Smooth muscle cell (in vitro differentiated cells): Measurements from ENCODE around the gene REPS2. TPM values are rescaled to one million over a fixed set of nuclear protein-coding genes. Genes with fewer than 3 reads are reported as not detected.

Experiments used
- DNase-seq: peaks from one replicate; lab custom pipeline; 2025; ENCODE audit not compliant: unreplicated experiment; lab: John Stamatoyannopoulos, UW
- H2AFZ ChIP-seq: fragments of 200-600 bp; sonication (generic); 2 replicates; pipeline ENCODE4 v1.6.0; 2016; ENCODE audit warnings: antibody characterized with exemption, low read depth, mild to moderate bottlenecking
- H3F3A ChIP-seq: fragments of 200-600 bp; sonication (generic); 2 replicates; pipeline ENCODE4 v1.6.0; 2017; ENCODE audit warnings: antibody characterized with exemption, low read depth
- H3K27ac ChIP-seq: fragments of 200-600 bp; sonication (generic); 2 replicates; pipeline ENCODE4 v1.5.1; 2016; ENCODE audit warnings: low read depth, mild to moderate bottlenecking
- H3K27me3 ChIP-seq: fragments of 200-600 bp; sonication (generic); 2 replicates; pipeline ENCODE4 v1.6.1; 2016; ENCODE audit warnings: low read depth, mild to moderate bottlenecking
- H3K36me3 ChIP-seq: fragments of 200-600 bp; sonication (generic); 2 replicates; pipeline ENCODE4 v1.5.1; 2016; ENCODE audit warnings: low read depth
- H3K4me1 ChIP-seq: fragments of 200-600 bp; sonication (generic); 2 replicates; pipeline ENCODE4 v1.5.1; 2016; ENCODE audit warnings: low read depth
- H3K4me2 ChIP-seq: fragments of 200-600 bp; sonication (generic); 2 replicates; pipeline ENCODE4 v1.6.0; 2016; ENCODE audit warnings: mild to moderate bottlenecking
- H3K4me3 ChIP-seq: fragments of 200-600 bp; sonication (generic); 2 replicates; pipeline ENCODE4 v1.5.1; 2016; ENCODE audit warnings: mild to moderate bottlenecking
- H3K79me2 ChIP-seq: fragments of 200-600 bp; sonication (generic); 2 replicates; pipeline ENCODE4 v1.6.0; 2016; ENCODE audit warnings: low read depth, mild to moderate bottlenecking
- H3K9ac ChIP-seq: fragments of 200-600 bp; sonication (generic); 2 replicates; pipeline ENCODE4 v1.6.0; 2016; ENCODE audit warnings: low read depth
- H3K9me3 ChIP-seq: fragments of 200-600 bp; sonication (generic); replicated peaks from 2 replicates; pipeline ENCODE4 v1.5.1; 2016; ENCODE audit warnings: low read depth
- H4K20me1 ChIP-seq: fragments of 200-600 bp; sonication (generic); 2 replicates; pipeline ENCODE4 v1.6.0; 2016; ENCODE audit warnings: low read depth
- CTCF ChIP-seq: fragments of 200-600 bp; sonication (generic); IDR thresholded peaks from 2 replicates; pipeline ENCODE4 v1.5.1; 2017; ENCODE audit warnings: borderline replicate concordance, mild to moderate bottlenecking, antibody characterized with exemption; ENCODE audit not compliant: insufficient read depth, poor library complexity, severe bottlenecking
- WGBS: methylation state at CpG from one replicate; pipeline ENCODE4 v1.1.7; 2016; ENCODE audit warnings: low lambda C conversion rate; 5-methylcytosine and 5-hydroxymethylcytosine counted together
- polyA plus RNA-seq: library from polyadenylated mRNA; unstranded; fragments of >200 nt; fragmentation: Nextera tagmentation; extraction: Ambion mirVana; gene quantifications from 2 replicates; pipeline ENCODE4 v1.2.1, GENCODE V29; 2016
- total RNA-seq: library from RNA; depleted of rRNA; stranded (reverse); fragments of >200 nt; gene quantifications from 2 replicates; pipeline ENCODE4 v1.2.3, GENCODE V29; 2014

The REPS2 gene
- total and polyA plus RNA-seq, 2 experiments from 2014 or later, result 1.0 to 1.2 TPM

GRCh38 chrX:16946971-16947562 lies 609 bp downstream of the REPS2 start:
- H4K20me1 ChIP-seq, result no peaks in the 10 kb centered on the region
- peaks cover 27% of the 10 kb centered on the region for H3K27me3 ChIP-seq
- H3K4me3 ChIP-seq, result peak overlapping the region; percentile 63
- H3F3A ChIP-seq, result peaks cover 7% of the 10 kb centered on the region
- no peak for DNase-seq
- 13% methylated on average over 14 of the region's 43 CpGs for WGBS
- no peak overlapping the region for H3K9ac ChIP-seq
- no peaks in the 10 kb centered on the region for H3K79me2 ChIP-seq
- no peaks in the 10 kb centered on the region for H3K4me1 ChIP-seq
- no peak for TF ChIP-seq CTCF
- peak overlapping the region; percentile 95 for H3K4me2 ChIP-seq
- H3K9me3 ChIP-seq, result no peaks in the 10 kb centered on the region
- no peaks in the 10 kb centered on the region for H3K36me3 ChIP-seq
- H3K27ac ChIP-seq, result no peak overlapping the region
- peak overlapping the region; percentile 12 for H2AFZ ChIP-seq

GRCh38 chrX:16950423-16950822 lies 4.0 kb downstream of the REPS2 start:
- Histone ChIP-seq H4K20me1 (no peaks in the 10 kb centered on the region), H3K27me3 (peaks cover 27% of the 10 kb centered on the region), H3F3A (peaks cover 7% of the 10 kb centered on the region), H3K27ac (no peak overlapping the region), H3K9ac (no peak overlapping the region), H2AFZ (no peak overlapping the region), H3K4me1 (no peaks in the 10 kb centered on the region), H3K4me3 (no peak overlapping the region), H3K4me2 (no peak overlapping the region), H3K79me2 (no peaks in the 10 kb centered on the region), H3K9me3 (no peaks in the 10 kb centered on the region), H3K36me3 (no peaks in the 10 kb centered on the region)
- TF ChIP-seq CTCF, result no peak
- DNase-seq, result no peak
- 78% methylated on average over 4 of the region's 4 CpGs for WGBS

DNA sequence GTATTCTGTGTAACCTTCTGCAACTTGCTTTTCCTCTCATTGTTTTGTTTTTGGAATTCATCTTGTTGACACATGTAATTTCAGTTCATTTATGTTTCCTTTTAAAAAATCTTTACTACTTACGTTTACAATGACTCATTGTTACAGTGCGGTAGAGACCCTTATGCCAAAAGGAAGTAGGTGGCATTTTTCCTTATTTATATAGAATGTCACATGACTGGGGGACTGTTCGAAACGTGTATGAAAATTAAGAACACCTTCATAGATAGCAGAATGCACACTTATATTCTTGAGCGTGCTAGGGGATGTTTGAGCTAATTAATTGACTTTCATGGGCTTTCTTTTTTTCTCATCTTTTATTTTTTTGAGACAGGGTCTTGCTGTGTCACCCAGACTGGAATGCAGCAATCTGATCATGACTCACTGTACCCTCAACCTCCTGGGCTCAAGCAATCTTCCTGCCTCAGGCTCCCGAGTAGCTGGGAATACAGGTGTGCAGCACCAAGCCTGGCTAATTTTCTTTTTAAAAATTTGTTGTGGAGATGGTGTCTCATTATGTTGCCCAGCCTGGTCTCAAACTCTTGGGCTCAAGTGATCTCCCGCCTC lies 7.3 kb downstream of the REPS2 start:
- Histone ChIP-seq H3K27ac (no peak overlapping the region), H3K36me3 (no peaks in the 10 kb centered on the region), H3F3A (no peaks in the 10 kb centered on the region), H3K4me1 (no peaks in the 10 kb centered on the region), H2AFZ (no peak overlapping the region), H3K9me3 (no peaks in the 10 kb centered on the region), H3K4me3 (no peak overlapping the region), H3K9ac (no peak overlapping the region), H3K79me2 (no peaks in the 10 kb centered on the region), H3K4me2 (no peak overlapping the region), H4K20me1 (no peaks in the 10 kb centered on the region), H3K27me3 (peaks cover 9% of the 10 kb centered on the region)
- TF ChIP-seq CTCF, result no peak
- 63% methylated on average over 7 of the region's 7 CpGs for WGBS
- DNase-seq, result no peak

DNA sequence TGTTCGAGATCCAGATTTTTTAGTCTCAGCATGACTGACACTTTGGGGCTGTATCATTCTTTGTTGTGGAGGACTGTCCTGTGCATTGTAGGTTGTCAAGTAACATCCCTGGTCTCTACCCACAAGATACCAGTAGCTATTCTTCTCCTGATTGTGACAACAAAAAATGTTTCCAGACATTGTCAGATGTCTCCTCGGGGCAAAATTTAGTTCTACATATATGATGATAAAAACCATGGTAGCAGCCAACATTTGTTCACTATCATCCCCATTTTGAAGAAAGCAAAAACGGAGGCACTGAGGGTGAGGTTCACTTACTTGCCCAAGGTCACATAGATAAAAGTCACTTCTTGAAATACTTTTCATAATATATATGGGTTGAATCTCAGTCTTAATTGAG lies 11.3 kb downstream of the REPS2 start:
- no peaks in the 10 kb centered on the region for H3K9me3 ChIP-seq
- H3K9ac ChIP-seq, result no peak overlapping the region
- no peak for DNase-seq
- no peaks in the 10 kb centered on the region for H3F3A ChIP-seq
- WGBS, result 63% methylated on average over 3 of the region's 3 CpGs
- H3K4me1 ChIP-seq, result no peaks in the 10 kb centered on the region
- no peaks in the 10 kb centered on the region for H3K36me3 ChIP-seq
- no peak for TF ChIP-seq CTCF
- no peak overlapping the region for H3K27ac ChIP-seq
- H3K4me2 ChIP-seq, result no peak overlapping the region
- H2AFZ ChIP-seq, result no peak overlapping the region
- H4K20me1 ChIP-seq, result no peaks in the 10 kb centered on the region
- no peaks in the 10 kb centered on the region for H3K27me3 ChIP-seq
- no peak overlapping the region for H3K4me3 ChIP-seq
- no peaks in the 10 kb centered on the region for H3K79me2 ChIP-seq
